ENCODE results near the gene WWOX. TPM values are rescaled to one million over a fixed set of nuclear protein-coding genes. Genes with fewer than 3 reads are reported as not detected.

WWOX gene
- total RNA-seq, 1 experiment from 2014 or later: 20.3 TPM

DNA sequence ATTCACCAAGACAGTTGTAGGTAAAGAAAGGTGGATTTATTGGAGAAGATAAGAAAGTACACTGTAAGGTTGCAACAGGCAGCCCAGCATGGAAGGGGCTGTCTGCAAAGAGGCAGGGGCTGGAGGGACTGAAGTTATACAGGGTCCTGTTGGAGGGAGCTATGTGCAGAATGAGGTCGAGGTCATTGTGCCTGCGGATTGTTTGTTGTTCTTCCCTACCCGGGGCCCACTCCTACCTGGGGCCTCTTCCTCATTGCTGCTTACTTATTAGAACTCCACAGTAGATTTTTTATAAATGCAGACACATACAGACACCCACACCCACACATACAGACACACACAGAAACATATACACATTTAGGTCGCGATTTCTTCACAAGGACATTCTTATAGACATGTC lies 1034.8 kb downstream of the WWOX start:
- no peak for DNase-seq (ENCODE audit: low read depth)

GRCh38 chr16:79136955-79137354 lies 1037.5 kb downstream of the WWOX start:
- DNase-seq (ENCODE audit: low read depth): no peak

- no peak for DNase-seq (ENCODE audit: low read depth)
Observed at GRCh38 chr16:79137426-79137939, 1038.0 kb downstream of the WWOX start.

- no peak for DNase-seq (ENCODE audit: low read depth)
Observed at GRCh38 chr16:79139799-79140198, 1040.3 kb downstream of the WWOX start.

GRCh38 chr16:79143026-79143425 lies 1043.6 kb downstream of the WWOX start:
- no peak for DNase-seq (ENCODE audit: low read depth)

DNA sequence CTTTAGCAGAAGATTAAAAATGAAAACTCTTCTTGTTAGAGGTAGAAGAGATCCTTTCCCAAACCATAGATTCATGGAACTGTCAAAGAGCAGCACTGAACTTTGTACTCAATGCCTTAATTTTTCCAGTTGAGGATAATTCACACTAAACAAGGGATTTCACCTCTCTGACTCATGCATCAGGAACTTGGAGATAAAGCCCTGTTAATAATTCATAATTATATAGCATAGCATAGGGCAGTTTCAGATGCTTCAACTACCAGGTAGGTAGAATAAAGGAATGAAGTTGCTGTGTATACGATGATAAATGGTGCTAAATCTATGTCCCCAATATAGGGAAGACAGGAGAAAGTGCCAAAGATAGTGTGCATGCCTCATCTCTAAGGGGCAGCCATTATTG lies 1050.7 kb downstream of the WWOX start:
- DNase-seq (ENCODE audit: low read depth): no peak

- no peak for DNase-seq (ENCODE audit: low read depth)
Observed at GRCh38 chr16:79150632-79151310, 1051.3 kb downstream of the WWOX start.

DNA sequence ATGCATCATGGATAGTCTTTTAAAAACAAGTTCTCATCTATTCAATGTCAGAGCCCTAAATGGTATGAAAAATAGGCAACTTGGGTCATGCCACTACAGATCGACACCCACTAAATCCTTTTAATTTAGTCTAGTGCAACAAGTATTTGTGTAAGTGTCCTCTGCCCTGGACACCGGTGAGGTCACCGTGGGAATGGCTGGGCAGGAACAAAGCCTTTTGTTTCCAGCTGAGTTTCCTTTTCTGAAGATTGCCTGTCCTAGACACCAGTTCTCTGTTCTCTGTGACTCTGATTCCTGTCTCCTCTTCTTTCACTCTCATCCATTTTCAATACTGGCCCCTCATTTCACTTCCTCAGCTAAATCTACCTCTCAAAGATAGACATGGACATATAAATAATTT lies 1054.6 kb downstream of the WWOX start:
- DNase-seq (ENCODE audit: low read depth): no peak

DNA sequence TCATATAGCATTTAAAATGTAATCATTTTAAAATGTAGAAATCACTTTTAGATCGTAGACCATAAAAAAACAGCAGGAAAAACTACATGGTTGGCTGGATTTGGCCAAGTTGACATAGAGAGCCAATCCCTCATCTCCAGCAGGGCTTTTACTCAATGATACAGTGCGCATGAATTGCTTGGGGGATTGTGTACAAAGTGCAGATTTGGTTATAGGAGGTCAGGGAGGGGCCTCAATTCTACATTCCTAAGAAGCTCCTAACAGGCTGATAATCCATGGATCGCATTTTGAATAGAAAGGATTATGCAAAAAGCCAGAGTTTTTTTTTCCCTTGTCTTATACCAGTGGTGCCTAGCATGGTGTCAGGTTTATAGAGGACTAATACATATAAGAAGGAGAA lies 1056.0 kb downstream of the WWOX start:
- no peak for DNase-seq (ENCODE audit: low read depth)

- DNase-seq (ENCODE audit: low read depth): no peak
Observed at GRCh38 chr16:79155904-79156303, 1056.5 kb downstream of the WWOX start.

- no peak for DNase-seq (ENCODE audit: low read depth)
Observed at GRCh38 chr16:79156761-79157160, 1057.3 kb downstream of the WWOX start.

DNA sequence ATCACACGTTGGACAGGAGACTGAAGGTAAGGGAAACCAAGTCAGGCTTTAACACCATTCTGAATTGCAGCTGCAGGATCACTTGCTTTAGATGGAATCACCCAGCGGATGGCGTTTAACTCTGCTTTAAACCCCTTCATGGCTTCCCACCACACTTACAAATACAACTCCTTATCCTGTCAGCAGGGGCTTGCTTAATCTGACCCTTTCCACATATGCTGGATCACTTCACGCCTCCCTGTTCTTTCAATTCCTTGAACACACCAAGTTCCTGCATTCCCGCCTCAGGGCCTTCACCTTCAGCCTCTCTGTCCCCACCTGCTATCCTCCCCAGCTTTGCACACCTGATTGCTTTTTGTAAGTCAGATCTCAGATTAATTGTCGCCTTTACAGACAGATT lies 1058.9 kb downstream of the WWOX start:
- no peak for DNase-seq (ENCODE audit: low read depth)

GRCh38 chr16:79159261-79160049 lies 1060.0 kb downstream of the WWOX start:
- DNase-seq (ENCODE audit: low read depth): no peak

- no peak for DNase-seq (ENCODE audit: low read depth)
Observed at GRCh38 chr16:79162977-79163376, 1063.5 kb downstream of the WWOX start.

DNA sequence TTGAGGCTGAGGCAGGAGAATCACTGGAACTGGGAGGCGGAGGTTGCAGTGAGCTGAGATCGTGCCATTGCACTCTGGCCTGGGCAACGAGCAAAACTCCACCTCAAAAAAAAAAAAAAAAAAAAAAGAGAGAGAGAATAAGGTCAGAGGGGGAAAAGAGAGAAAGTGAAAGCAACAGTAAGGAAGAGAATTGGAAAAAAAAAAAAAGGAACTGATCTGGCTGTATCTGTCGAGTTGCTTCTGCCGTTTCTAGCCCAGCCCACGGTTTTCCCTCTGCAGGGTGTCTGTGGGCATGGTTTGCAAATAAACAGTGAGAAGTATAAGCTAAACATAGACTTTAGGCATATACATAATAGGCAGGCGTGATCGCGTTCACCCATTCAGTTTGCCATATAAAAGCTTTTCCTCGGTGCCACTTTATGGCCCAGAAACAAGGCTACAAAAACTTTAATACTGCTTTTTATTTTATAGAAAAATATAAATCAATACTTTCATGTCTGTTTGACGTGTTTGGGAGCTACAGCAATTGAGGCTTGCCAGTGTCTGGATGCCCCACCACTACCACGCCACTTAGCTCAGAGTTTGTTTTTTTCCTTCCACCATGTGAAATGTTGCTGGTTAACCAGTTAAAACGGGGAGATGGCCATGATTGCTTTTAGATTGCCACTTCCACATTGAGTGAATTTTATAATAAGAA lies 1064.4 kb downstream of the WWOX start:
- DNase-seq (ENCODE audit: low read depth): no peak

GRCh38 chr16:79164388-79164995 lies 1065.0 kb downstream of the WWOX start:
- no peak for DNase-seq (ENCODE audit: low read depth)

DNA sequence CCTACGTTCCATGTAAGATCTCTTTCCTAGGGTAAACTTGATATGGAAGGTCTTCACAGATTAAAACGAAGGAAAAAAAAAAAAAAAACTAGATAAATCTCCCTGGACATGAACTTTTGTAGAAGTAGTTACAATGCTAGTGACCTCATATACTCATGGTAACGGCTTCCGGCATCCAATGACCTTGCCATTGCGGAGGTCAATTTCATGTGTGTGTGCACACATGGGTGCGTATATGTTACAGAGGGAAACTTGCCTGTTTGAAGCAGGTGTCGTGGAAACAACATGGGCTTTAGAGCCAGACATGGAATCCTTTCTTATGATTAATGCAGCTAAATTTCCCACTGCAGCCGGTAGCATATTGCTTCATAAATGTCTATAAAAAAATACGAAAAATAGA lies 1065.6 kb downstream of the WWOX start:
- no peak for DNase-seq (ENCODE audit: low read depth)

- DNase-seq (ENCODE audit: low read depth): no peak
Observed at GRCh38 chr16:79165506-79165905, 1066.1 kb downstream of the WWOX start.

GRCh38 chr16:79167893-79168292 lies 1068.4 kb downstream of the WWOX start:
- no peak for DNase-seq (ENCODE audit: low read depth)

DNA sequence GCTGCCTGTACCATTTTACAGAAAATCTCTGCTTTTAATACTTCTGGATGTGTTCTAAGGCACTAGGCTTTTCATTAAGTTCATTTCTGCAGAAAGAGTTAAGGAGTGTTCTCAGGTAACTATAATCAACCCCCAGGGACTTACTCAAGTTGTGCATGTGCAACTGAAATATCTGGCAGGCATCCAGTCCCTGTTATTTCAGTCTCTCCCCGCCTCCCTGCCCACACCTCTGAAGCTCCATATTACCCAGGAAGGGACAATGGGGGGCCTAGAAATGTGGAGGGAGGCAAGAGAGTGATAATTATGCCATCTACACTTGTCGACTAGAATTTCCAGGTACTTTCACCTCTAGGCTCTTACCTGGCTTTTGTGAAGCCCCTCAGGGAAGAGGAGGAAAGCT lies 1068.9 kb downstream of the WWOX start:
- no peak for DNase-seq (ENCODE audit: low read depth)

DNA sequence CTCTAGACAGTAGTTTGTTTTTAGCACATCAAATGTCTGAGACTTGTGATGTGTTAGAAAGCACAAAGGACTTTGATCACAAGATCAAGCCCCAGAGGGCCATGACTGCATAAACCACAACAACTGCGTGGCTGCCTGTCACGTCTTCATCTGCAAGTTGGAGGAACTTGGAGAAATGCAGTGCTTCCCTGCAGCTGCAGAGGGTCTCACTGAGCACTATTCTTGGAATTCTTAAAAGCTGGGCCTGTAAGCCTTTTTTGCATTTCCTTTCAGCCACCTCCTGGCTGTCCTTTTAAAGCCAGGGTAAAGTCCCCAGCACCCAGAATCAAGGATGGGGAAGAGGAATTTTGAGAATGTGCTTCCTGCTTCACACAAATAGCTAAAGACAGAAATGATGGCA lies 1069.8 kb downstream of the WWOX start:
- peak; percentile 40 for DNase-seq (ENCODE audit: low read depth)

DNA sequence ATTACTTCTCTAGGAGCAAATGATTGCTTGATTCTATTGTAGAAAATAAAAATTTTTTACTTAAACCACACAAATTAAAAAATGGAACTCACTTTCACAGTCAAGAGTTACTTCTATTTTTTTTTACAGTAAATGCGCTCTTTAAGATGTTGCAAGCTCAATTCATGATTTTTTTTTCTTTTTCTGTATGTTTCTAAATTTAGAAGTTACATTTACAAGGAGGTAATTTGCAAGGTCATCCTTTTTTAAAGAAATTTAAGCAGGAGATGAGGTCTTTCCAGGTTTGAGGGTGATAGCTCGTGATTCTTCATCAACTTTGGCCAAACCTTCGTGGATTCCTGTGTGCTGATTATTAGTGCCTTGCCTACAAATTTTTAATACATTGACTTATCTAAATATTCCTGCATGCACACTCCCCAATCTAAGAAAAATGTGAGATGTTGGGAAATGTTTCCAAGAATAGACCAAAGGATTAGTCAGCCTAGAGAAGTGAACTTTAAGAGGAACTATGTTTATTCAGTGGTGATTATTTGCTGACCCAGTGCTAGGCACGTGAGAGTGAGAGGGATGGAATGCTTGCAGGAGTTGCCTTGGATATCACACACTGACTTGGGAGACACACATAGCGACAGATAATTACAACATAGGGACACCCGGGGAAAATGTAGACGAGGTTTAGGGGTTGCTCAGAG lies 1071.2 kb downstream of the WWOX start:
- DNase-seq (ENCODE audit: low read depth): no peak
